Uterus (tissue), 4 donors: ENCODE data around the gene GAL3ST1. TPM values are rescaled to one million over a fixed set of nuclear protein-coding genes. Genes with fewer than 3 reads are reported as not detected.

ENCODE experiments used
- DNase-seq, 2 donors: peaks; one replicate each; pipeline ENCODE4 v3.0.0-alpha.2; 2019 to 2020
- H3K27ac ChIP-seq, 2 donors: fragments of 200-600 bp; sonication (generic); 1 replicate in 1 of 2; 2 replicates in 1 of 2; pipeline ENCODE4 v1.5.1; 2016 to 2018
- H3K27me3 ChIP-seq, 2 donors: fragments of 200-600 bp; sonication (generic); one replicate each; pipeline ENCODE4 v1.5.1; 2018 to 2019; ENCODE audit warnings: control low read depth in 1 of 2
- H3K36me3 ChIP-seq, 2 donors: fragments of 200-600 bp; sonication (generic); one replicate each; pipeline ENCODE4 v1.5.1; 2019; ENCODE audit warnings: control low read depth in 1 of 2
- H3K4me1 ChIP-seq, 2 donors: fragments of 200-600 bp; sonication (generic); one replicate each; pipeline ENCODE4 v1.5.1; 2018 to 2019; ENCODE audit warnings: control low read depth in 1 of 2
- H3K4me3 ChIP-seq, 2 donors: fragments of 200-600 bp; sonication (generic); 1 replicate in 1 of 2; 2 replicates in 1 of 2; pipeline ENCODE4 v1.5.1; 2018 to 2019; ENCODE audit warnings: mild to moderate bottlenecking in 1 of 2
- H3K9me3 ChIP-seq, 2 donors: fragments of 200-600 bp; sonication (generic); one replicate each; pipeline ENCODE4 v1.5.1; 2019; ENCODE audit warnings: control low read depth in 1 of 2
- POLR2A ChIP-seq, 2 donors: fragments of 450-650 bp; IDR thresholded peaks; one replicate each; pipeline ENCODE4 v1.6.1; 2016; ENCODE audit warnings: antibody characterized with exemption in 2 of 2, mild to moderate bottlenecking in 1 of 2, moderate library complexity in 1 of 2
- intact Hi-C: fragments of 100-400 bp; cut with DNase I; formaldehyde crosslinking; loops from one replicate; pipeline ENCODE4 v1.15.1; 2023; ENCODE audit warnings: low total_unique reads
- total RNA-seq, 4 donors: library from RNA; depleted of rRNA in 3 of 4; stranded (reverse); fragments of >200 nt in 3 of 4; gene quantifications; one replicate each; pipeline versions ENCODE4 v1.1.0 to v1.2.4, GENCODE V29; 2014 to 2023
- TF ChIP-seq, protein P1 (sequence below), 4 experiments: fragments of 200-600 bp in 2 of 4; fragments of 450-650 bp in 2 of 4; sonication (generic) in 2 of 4; IDR thresholded peaks; one replicate each; pipeline ENCODE4 v1.5.1; 2016 to 2019; ENCODE audit warnings: antibody characterized with exemption in 4 of 4, mild to moderate bottlenecking in 2 of 4, moderate library complexity in 1 of 4
- donor health status: DM: yes; HTN: yes; CAD: no.

GAL3ST1 gene
- total RNA-seq, 4 donors from 2014 or later, result 0.26 to 6.6 (median 1.2) TPM; not detected in 1

- H3K4me3 ChIP-seq, result no peak overlapping the region
- H3K4me1 ChIP-seq, result peaks cover 0 to 14% of the 10 kb centered on the region in 2 donors
- DNase-seq, result no peak
- peak overlapping the region in 1 of 2 donors; percentile 5 for H3K27ac ChIP-seq
- H3K9me3 ChIP-seq, result no peaks in the 10 kb centered on the region
- no peaks in the 10 kb centered on the region for H3K27me3 ChIP-seq
- TF ChIP-seq, protein P1, sequence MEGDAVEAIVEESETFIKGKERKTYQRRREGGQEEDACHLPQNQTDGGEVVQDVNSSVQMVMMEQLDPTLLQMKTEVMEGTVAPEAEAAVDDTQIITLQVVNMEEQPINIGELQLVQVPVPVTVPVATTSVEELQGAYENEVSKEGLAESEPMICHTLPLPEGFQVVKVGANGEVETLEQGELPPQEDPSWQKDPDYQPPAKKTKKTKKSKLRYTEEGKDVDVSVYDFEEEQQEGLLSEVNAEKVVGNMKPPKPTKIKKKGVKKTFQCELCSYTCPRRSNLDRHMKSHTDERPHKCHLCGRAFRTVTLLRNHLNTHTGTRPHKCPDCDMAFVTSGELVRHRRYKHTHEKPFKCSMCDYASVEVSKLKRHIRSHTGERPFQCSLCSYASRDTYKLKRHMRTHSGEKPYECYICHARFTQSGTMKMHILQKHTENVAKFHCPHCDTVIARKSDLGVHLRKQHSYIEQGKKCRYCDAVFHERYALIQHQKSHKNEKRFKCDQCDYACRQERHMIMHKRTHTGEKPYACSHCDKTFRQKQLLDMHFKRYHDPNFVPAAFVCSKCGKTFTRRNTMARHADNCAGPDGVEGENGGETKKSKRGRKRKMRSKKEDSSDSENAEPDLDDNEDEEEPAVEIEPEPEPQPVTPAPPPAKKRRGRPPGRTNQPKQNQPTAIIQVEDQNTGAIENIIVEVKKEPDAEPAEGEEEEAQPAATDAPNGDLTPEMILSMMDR (IDR thresholded peaks at IDR 0.05), result no peak
- TF ChIP-seq POLR2A (IDR thresholded peaks at IDR 0.05), result no peak
- H3K36me3 ChIP-seq, result no peaks in the 10 kb centered on the region
- intact Hi-C loops, result no loop called here
These were observed 30.3 kb upstream of the GAL3ST1 start for GRCh38 chr22:30604723-30605122.

GRCh38 chr22:30603801-30604200 is 29.3 kb upstream of the GAL3ST1 start:
- no peak for TF ChIP-seq POLR2A (IDR thresholded peaks at IDR 0.05)
- TF ChIP-seq, protein P1 (IDR thresholded peaks at IDR 0.05), result no peak
- intact Hi-C loops, result no loop called here
- H3K4me1 ChIP-seq, result peaks cover 0 to 9% of the 10 kb centered on the region in 2 donors
- H3K27me3 ChIP-seq, result no peaks in the 10 kb centered on the region
- H3K27ac ChIP-seq, result no peak overlapping the region
- H3K9me3 ChIP-seq, result no peaks in the 10 kb centered on the region
- DNase-seq, result no peak
- H3K4me3 ChIP-seq, result no peak overlapping the region
- H3K36me3 ChIP-seq, result no peaks in the 10 kb centered on the region

- intact Hi-C loops, result no loop called here
- no peak for DNase-seq
- no peak for TF ChIP-seq POLR2A (IDR thresholded peaks at IDR 0.05)
- TF ChIP-seq, protein P1 (IDR thresholded peaks at IDR 0.05), result no peak
- H3K4me1 ChIP-seq, result no peaks in the 10 kb centered on the region
- no peaks in the 10 kb centered on the region for H3K27me3 ChIP-seq
- no peak overlapping the region for H3K4me3 ChIP-seq
- H3K9me3 ChIP-seq, result no peaks in the 10 kb centered on the region
- no peaks in the 10 kb centered on the region for H3K36me3 ChIP-seq
- H3K27ac ChIP-seq, result no peak overlapping the region
These were observed 27.6 kb upstream of the GAL3ST1 start for GRCh38 chr22:30602049-30602448.

- no peaks in the 10 kb centered on the region for H3K9me3 ChIP-seq
- H3K27me3 ChIP-seq, result no peaks in the 10 kb centered on the region
- no peak overlapping the region for H3K27ac ChIP-seq
- no peak for DNase-seq
- intact Hi-C loops, result no loop called here
- no peaks in the 10 kb centered on the region for H3K36me3 ChIP-seq
- TF ChIP-seq, protein P1 (IDR thresholded peaks at IDR 0.05), result no peak
- no peak for TF ChIP-seq POLR2A (IDR thresholded peaks at IDR 0.05)
- no peak overlapping the region for H3K4me3 ChIP-seq
- H3K4me1 ChIP-seq, result no peaks in the 10 kb centered on the region
These were observed 27.0 kb upstream of the GAL3ST1 start for GRCh38 chr22:30601464-30601863.

DNA sequence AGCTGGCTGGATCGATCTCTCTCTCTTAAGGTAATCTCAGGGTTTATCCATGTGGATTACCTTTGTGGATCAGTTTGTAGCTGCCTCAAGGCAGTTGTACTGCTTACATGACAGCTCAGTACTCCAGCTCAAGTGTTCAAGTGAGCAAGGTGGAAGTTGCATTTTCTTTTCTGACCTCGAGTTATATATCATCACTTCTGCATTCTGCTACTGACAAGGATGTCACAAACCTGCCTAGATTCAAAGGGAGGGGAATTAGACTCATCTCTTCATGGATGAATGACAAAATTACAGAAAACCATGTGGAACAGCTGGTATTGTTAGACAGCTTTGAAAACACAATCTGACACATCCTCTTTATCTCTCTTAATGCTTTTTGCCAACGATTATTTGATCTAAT is 26.5 kb upstream of the GAL3ST1 start:
- Histone ChIP-seq H3K27me3 (no peaks in the 10 kb centered on the region), H3K9me3 (no peaks in the 10 kb centered on the region), H3K4me3 (no peak overlapping the region), H3K27ac (no peak overlapping the region), H3K36me3 (no peaks in the 10 kb centered on the region), H3K4me1 (no peaks in the 10 kb centered on the region)
- intact Hi-C loops, result no loop called here
- DNase-seq, result no peak
- TF ChIP-seq POLR2A (IDR thresholded peaks at IDR 0.05), result no peak
- TF ChIP-seq, protein P1 (IDR thresholded peaks at IDR 0.05), result no peak
